Non-pigmented ciliary epithelial cell (primary cell): ENCODE data around the gene ANKDD1B.

Experiments
- DNase-seq: peaks from one replicate; pipeline ENCODE4 v3.0.0-alpha.2; 2010; ENCODE audit warnings: low read depth

Gene ANKDD1B

DNA sequence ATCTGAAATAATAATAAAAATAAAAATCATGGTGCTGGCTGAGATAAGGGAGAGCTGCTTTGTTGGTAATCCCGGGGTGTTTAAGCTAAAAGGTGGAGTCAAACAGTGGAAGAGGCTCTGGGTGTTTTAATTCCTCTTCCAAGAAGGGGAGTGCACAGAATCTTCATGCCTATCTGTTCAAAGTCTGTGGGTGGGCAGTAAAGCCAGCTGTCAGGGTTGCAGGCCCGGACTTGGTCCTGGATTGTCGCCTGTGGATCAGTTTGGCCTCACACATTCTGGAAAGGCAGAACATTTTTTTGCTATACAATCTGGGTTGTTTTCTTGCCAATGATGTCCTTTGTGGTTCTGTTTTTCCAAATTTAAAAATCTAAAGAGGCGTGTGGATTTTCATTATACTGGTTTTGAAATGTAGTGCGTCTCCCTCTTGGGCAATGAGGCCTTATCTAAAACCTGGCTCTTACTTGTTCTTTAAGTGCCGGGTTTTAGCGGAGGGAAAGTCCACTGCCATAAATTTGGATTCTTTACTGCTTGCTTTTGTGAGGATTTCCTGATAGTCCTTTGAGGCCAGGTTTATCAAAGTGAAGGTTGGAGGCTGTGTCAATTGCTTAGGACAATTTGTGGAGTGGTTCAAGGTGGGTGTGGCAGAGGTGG lies 5.8 kb downstream of the ANKDD1B start:
- DNase-seq, result no peak

DNA sequence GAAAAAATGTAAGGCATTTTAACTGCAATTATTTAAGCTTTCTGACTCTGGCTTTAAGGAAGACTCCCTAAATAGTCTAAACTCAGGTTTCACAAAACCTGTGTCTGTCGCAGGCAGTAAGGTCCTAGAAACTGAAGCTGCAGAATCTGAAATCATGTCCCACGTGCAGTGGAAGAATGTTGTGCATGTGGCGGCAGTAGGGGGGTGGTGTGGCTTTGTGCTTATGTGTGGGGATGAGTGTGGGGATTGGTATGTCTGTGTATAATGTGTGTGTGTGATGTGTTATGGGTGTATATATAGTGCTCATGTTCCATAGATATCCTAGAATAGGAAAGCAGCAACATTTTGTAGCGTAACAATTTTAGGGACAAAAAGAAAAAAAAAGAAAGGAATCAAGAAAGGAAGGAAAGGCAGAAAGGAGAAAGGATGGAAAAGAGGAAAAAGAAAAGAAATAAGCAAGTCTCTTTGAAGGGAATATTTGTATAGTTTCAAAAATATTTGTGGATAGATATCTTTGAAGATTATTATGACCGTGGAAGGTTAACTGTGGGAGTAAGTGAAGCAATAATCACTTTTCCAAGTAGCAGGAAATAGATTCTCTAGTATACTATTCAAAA lies 6.6 kb downstream of the ANKDD1B start:
- peak; percentile 78 for DNase-seq

- DNase-seq, result no peak
Observed at GRCh38 chr5:75620184-75620959, 9.1 kb downstream of the ANKDD1B start.

GRCh38 chr5:75622564-75622963 lies 11.3 kb downstream of the ANKDD1B start:
- DNase-seq, result no peak

DNA sequence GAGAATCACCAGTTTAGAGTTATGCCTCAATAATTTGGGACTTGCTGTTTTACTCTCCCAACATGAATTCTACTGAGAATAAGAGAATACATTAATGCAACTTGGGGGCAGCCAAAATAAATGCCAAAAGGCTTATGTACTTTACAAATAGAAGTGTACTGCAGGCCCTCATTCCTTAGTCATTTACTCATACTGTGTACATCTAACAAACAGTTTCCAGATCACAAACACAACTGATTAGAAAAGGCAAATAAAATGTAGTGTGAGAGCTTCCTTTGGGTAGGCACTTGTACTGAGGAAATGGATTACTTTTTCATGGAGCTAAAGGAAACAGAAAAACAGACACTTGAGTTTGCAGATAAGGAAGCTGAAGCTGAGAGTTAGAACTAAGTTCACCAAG lies 12.6 kb downstream of the ANKDD1B start:
- DNase-seq, result no peak

DNA sequence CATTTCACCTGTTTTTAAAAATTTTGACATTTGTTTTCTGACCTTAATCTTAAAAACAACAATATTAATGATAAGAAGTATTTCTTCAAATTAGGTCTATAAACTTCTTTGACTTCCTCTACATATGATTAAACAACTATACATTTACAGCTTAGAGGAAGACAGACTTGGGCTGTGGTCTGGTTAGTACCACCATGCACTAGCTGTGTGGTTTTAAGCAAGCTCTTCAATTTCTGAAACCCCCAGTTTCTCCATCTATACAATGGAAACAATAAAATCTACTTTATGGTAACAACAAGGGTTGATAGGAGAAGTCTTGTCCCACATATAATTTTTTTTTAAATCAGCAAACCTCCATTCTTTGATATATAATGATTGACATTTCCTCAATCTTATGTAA lies 15.7 kb downstream of the ANKDD1B start:
- DNase-seq, result no peak

DNA sequence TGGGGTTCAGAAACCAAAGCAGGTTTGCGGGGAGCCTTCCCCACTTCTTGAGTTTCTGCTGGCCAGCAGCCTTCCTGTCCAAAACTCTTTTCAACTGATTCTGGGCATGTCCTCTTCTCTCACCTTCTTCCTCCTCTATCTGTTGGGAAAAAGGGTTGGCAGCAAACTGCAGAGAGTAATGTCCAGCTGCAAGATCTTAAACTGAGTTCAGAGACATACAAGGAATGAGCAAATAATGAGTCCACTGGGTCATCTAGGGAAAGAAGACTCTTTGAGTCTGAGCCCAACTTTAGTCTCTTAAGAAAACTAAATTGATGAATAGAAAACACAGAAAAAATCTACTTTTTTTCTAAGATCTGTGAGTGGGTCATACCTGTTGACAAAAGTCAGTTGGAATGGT lies 16.5 kb downstream of the ANKDD1B start:
- no peak for DNase-seq

- no peak for DNase-seq
Observed at GRCh38 chr5:75630875-75631274, 19.6 kb downstream of the ANKDD1B start.

DNA sequence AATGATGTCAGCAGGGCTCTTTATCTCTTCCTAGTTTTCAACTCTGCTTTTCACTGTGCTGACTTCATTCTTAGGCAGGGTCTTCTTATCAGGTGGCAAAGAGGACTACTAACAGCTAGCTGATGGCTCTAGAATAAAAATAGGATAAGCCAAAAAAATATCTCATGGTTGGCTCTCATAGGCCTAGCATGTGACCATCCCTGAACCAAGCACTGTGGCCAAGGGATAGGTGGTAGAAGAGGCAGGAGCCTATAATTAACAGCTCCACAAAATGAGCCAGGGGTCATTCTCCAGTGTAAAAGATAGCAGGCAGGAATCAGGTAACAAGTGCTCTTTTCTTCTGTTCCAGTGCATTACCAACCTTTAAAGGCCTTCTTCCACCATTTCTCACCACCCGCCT lies 21.1 kb downstream of the ANKDD1B start:
- no peak for DNase-seq

GRCh38 chr5:75637949-75638348 lies 26.7 kb downstream of the ANKDD1B start:
- DNase-seq, result no peak

GRCh38 chr5:75639535-75640311 lies 28.5 kb downstream of the ANKDD1B start:
- no peak for DNase-seq

DNA sequence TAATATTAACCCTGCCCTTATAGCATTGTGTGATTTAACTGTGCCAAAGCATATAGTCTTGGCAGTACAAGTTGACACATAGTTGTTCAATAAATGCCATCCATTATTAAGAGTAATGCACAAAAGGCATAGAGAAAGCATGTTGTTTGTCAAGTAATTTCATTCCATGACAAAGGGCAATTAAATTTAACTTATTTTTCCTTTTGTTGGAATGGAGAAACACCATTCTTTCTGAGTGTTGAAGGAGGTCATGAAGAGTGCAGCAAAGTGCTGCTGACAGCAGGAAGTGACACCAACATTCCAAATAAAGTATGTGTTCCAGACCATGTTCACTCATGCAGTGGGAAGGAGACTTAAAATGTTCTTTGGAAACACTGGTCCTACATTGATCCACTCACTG lies 29.1 kb downstream of the ANKDD1B start:
- peak; percentile 89 for DNase-seq

- no peak for DNase-seq
Observed at GRCh38 chr5:75640826-75641225, 29.6 kb downstream of the ANKDD1B start.

DNA sequence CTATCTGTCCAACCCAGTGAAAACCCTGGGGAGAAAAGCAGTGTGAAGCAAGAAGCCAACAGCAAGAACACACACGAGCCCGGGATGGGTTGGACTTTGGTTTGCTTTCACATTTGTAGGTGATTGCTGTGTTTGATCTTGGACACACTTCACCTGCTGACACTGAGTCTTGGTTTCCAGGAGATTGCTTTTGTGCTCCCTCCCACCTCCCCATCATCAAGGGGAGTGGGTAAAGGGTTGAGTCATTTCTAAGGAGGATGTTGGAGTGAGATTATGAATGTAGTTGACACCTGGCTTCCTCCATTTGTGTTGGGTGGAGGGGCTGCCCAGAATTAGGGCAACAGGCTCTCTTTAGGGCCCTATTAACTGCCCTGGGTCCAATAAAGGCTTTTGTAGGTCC lies 37.5 kb downstream of the ANKDD1B start:
- DNase-seq, result no peak

- no peak for DNase-seq
Observed at GRCh38 chr5:75651575-75652238, 40.5 kb downstream of the ANKDD1B start.

GRCh38 chr5:75653521-75653920 lies 42.3 kb downstream of the ANKDD1B start:
- DNase-seq, result no peak

- DNase-seq, result no peak
Observed at GRCh38 chr5:75654693-75655295, 43.5 kb downstream of the ANKDD1B start.

GRCh38 chr5:75656311-75657003 lies 45.2 kb downstream of the ANKDD1B start:
- DNase-seq, result no peak

- no peak for DNase-seq
Observed at GRCh38 chr5:75659791-75660450, 48.7 kb downstream of the ANKDD1B start.

- no peak for DNase-seq
Observed at GRCh38 chr5:75660678-75661465, 49.6 kb downstream of the ANKDD1B start.
